Sigmoid colon (tissue), 7 donors: ENCODE results near the gene RBCK1. TPM values are rescaled to one million over a fixed set of nuclear protein-coding genes. Genes with fewer than 3 reads are reported as not detected.
"Not testable (repeated sequence)": the region's sequence is repeated elsewhere in the genome, so short reads cannot be mapped to it uniquely, and the experiment has no call there.

Experiments
- DNase-seq: peaks from one replicate; pipeline ENCODE4 v3.0.0-alpha.2; 2019
- H3K27ac ChIP-seq, 4 donors: fragments of 200-600 bp; sonication (generic); one replicate each; pipeline ENCODE4 v1.5.1; 2016 to 2019; ENCODE audit warnings: mild to moderate bottlenecking in 1 of 4
- H3K27me3 ChIP-seq, 3 donors: fragments of 200-600 bp; sonication (generic); one replicate each; pipeline ENCODE4 v1.5.1; 2019; ENCODE audit warnings: mild to moderate bottlenecking in 1 of 3
- H3K36me3 ChIP-seq, 4 donors: fragments of 200-600 bp; sonication (generic); one replicate each; pipeline ENCODE4 v1.5.1; 2016 to 2019
- H3K4me1 ChIP-seq, 4 donors: fragments of 200-600 bp; sonication (generic); one replicate each; pipeline ENCODE4 v1.5.1; 2017 to 2019
- H3K4me3 ChIP-seq, 4 donors: fragments of 200-600 bp; sonication (generic); one replicate each; pipeline ENCODE4 v1.5.1; 2017 to 2019; ENCODE audit warnings: mild to moderate bottlenecking in 2 of 4, moderate library complexity in 1 of 4
- H3K9me3 ChIP-seq, 4 donors: fragments of 200-600 bp in 3 of 4; sonication (generic) in 3 of 4; one replicate each; pipeline versions ENCODE4 v1.5.1 to v1.6.1; 2013 to 2019
- CTCF ChIP-seq, 4 experiments: fragments of 450-650 bp in 3 of 4; fragments of 200-600 bp in 1 of 4; IDR thresholded peaks; one replicate each; pipeline ENCODE4 v1.5.1; 2016 to 2019; ENCODE audit warnings: antibody characterized with exemption in 4 of 4, mild to moderate bottlenecking in 3 of 4, moderate library complexity in 2 of 4
- EP300 ChIP-seq, 4 donors: sonication (generic); formaldehyde crosslinking; IDR thresholded peaks; one replicate each; pipeline ENCODE4 v1.6.1; 2017; ENCODE audit warnings: antibody characterized with exemption in 4 of 4
- POLR2A ChIP-seq, 2 donors: fragments of 450-650 bp; IDR thresholded peaks; one replicate each; pipeline ENCODE4 v1.6.1; 2016; ENCODE audit warnings: antibody characterized with exemption in 2 of 2, mild to moderate bottlenecking in 2 of 2, moderate library complexity in 2 of 2
- POLR2AphosphoS5 ChIP-seq, 4 donors: sonication (generic); formaldehyde crosslinking; IDR thresholded peaks; one replicate each; pipeline ENCODE4 v1.6.1; 2017; ENCODE audit warnings: antibody characterized with exemption in 4 of 4
- WGBS, 2 donors: extraction: QIAGEN DNeasy Blood & Tissue Kit; methylation state at CpG; one replicate each; pipeline ENCODE4 v1.1.7; 2013; 5-methylcytosine and 5-hydroxymethylcytosine counted together
- intact Hi-C: fragments of 100-400 bp; cut with DNase I; formaldehyde crosslinking; loops from one replicate; pipeline ENCODE4 v1.15.1; 2023
- polyA plus RNA-seq, 3 donors: library from polyadenylated mRNA; stranded (reverse); fragments of 200-250 nt; gene quantifications; one replicate each; pipeline ENCODE4 v1.2.3, GENCODE V29; 2013
- total RNA-seq, 4 donors: library from RNA; depleted of rRNA; stranded (reverse); fragments of >200 nt; gene quantifications; one replicate each; pipeline ENCODE4 v1.1.0, GENCODE V29; 2016
- donor health status: healthy with polysubstance abuse.
- donor health status: Bipolar disorder and iron deficiency.
- donor health status: healthy.

Gene RBCK1
- total and polyA plus RNA-seq, 7 donors = 60.7 to 197 (median 77.5) TPM

- DNase-seq = no peak
- Histone ChIP-seq H3K27ac (no peak overlapping the region), H3K4me3 (peak overlapping the region in 1 of 4 donors; percentile 63), H3K4me1 (peaks cover 0 to 18% (median 15%) of the 10 kb centered on the region in 4 donors), H3K27me3 (peaks cover 10 to 44% (median 36%) of the 10 kb centered on the region in 3 donors), H3K36me3 (no peaks in the 10 kb centered on the region), H3K9me3 (no peaks in the 10 kb centered on the region)
- 65 to 72% methylated on average over 8 of the region's 8 CpGs for WGBS, 2 donors
- intact Hi-C loops = no loop called here
- TF ChIP-seq POLR2AphosphoS5 (IDR thresholded peaks at IDR 0.05) = no peak
- no peak for TF ChIP-seq POLR2A (IDR thresholded peaks at IDR 0.05)
- TF ChIP-seq EP300 (IDR thresholded peaks at IDR 0.05) = no peak
- TF ChIP-seq CTCF (IDR thresholded peaks at IDR 0.05) = no peak
Observed at GRCh38 chr20:382291-383115, 25.6 kb upstream of the RBCK1 start.

- intact Hi-C loops = no loop called here
- Histone ChIP-seq H3K27ac (no peak overlapping the region), H3K4me3 (no peak overlapping the region), H3K36me3 (peaks cover 0 to 5% (median 0%) of the 10 kb centered on the region in 4 donors), H3K4me1 (peaks cover 0 to 18% (median 15%) of the 10 kb centered on the region in 4 donors), H3K9me3 (no peaks in the 10 kb centered on the region), H3K27me3 (peaks cover 10 to 36% (median 33%) of the 10 kb centered on the region in 3 donors)
- no peak for TF ChIP-seq POLR2A (IDR thresholded peaks at IDR 0.05)
- no peak for DNase-seq
- 90 to 91% methylated on average over 5 of the region's 5 CpGs for WGBS, 2 donors
Observed at GRCh38 chr20:383889-384288, 24.2 kb upstream of the RBCK1 start.

GRCh38 chr20:384723-385122 is 23.4 kb upstream of the RBCK1 start:
- Histone ChIP-seq H3K9me3 (no peaks in the 10 kb centered on the region), H3K27me3 (peaks cover 10 to 31% (median 25%) of the 10 kb centered on the region in 3 donors), H3K4me1 (peaks cover 0 to 18% (median 15%) of the 10 kb centered on the region in 4 donors), H3K4me3 (no peak overlapping the region), H3K27ac (no peak overlapping the region), H3K36me3 (peaks cover 0 to 5% (median 0%) of the 10 kb centered on the region in 4 donors)
- 98% methylated on average over 1 of the region's 1 CpG for WGBS, 2 donors
- intact Hi-C loops = no loop called here
- TF ChIP-seq POLR2A (IDR thresholded peaks at IDR 0.05) = no peak
- TF ChIP-seq POLR2AphosphoS5 (IDR thresholded peaks at IDR 0.05) = no peak
- TF ChIP-seq EP300 (IDR thresholded peaks at IDR 0.05) = no peak
- TF ChIP-seq CTCF (IDR thresholded peaks at IDR 0.05) = no peak
- no peak for DNase-seq

GRCh38 chr20:385448-385847 is 22.7 kb upstream of the RBCK1 start:
- DNase-seq = no peak
- Histone ChIP-seq H3K27me3 (peaks cover 10 to 26% (median 20%) of the 10 kb centered on the region in 3 donors), H3K9me3 (no peaks in the 10 kb centered on the region), H3K36me3 (peaks cover 0 to 5% (median 0%) of the 10 kb centered on the region in 4 donors), H3K4me1 (peaks cover 0 to 18% (median 15%) of the 10 kb centered on the region in 4 donors), H3K4me3 (no peak overlapping the region), H3K27ac (no peak overlapping the region)
- WGBS, 2 donors = 96 to 97% methylated on average over 5 of the region's 5 CpGs
- intact Hi-C loops = no loop called here
- no peak for TF ChIP-seq POLR2A (IDR thresholded peaks at IDR 0.05)
- no peak for TF ChIP-seq EP300 (IDR thresholded peaks at IDR 0.05)
- TF ChIP-seq CTCF (IDR thresholded peaks at IDR 0.05) = no peak
- no peak for TF ChIP-seq POLR2AphosphoS5 (IDR thresholded peaks at IDR 0.05)

- DNase-seq, H3K4me3 ChIP-seq, H3K27ac ChIP-seq, H3K36me3 ChIP-seq, H3K4me1 ChIP-seq, intact Hi-C loops, H3K9me3 ChIP-seq: not testable (repeated sequence)
- H3K27me3 ChIP-seq = peaks cover under 1 to 15% (median 9%) of the 10 kb centered on the region in 3 donors
- 94 to 98% methylated on average over 8 of the region's 8 CpGs for WGBS, 2 donors
Observed at GRCh38 chr20:386634-387033, 21.5 kb upstream of the RBCK1 start.
